ENCODE measurements around the gene NANOS3. TPM values are rescaled to one million over a fixed set of nuclear protein-coding genes. Genes with fewer than 3 reads are reported as not detected.

Gene NANOS3
- total RNA-seq, 1 donor from 2014 or later, result 10.5 TPM

DNA sequence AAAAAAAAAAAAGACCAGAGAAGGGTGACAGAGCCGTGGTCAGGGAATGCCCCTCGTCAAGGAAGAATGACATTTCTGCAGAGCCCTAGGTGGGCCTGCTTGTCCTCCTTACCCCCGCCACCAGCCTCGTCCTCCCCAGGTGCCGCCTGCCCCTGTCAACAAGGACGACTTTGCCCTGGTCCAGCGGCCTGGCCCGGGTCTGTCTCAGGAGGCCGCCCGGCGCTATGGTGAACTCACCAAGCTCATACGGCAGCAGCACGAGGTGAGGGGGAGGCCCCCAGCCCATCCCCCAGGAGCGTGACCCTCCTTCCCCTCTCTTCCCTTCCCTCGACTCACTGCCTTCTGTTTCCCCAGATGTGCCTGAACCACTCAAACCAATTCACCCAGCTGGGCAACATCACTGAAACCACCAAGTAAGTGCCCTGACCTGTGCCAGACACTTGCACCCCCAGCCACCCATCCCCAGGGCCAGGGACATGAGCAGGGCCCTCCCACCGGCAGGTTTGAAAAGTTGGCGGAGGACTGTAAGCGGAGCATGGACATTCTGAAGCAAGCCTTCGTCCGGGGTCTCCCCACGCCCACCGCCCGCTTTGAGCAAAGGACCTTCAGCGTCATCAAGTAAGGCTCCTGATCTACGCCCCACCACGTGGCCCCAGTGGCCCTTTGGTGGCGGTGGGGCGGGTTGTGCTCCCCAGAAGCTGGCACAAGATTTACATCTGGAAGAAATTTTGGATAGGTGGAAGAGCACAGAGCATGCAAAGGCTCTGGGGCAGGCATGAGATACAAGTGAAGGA lies 46.5 kb downstream of the NANOS3 start:
- Mint-ChIP-seq H3K27ac (peak overlapping the region; percentile 63), H3K4me3 (ENCODE audit: low read depth) (no peak overlapping the region), H3K27me3 (no peaks in the 10 kb centered on the region), H3K9me3 (ENCODE audit: low read depth) (no peaks in the 10 kb centered on the region), H3K36me3 (ENCODE audit: insufficient read depth) (peaks cover 47% of the 10 kb centered on the region), H3K4me1 (ENCODE audit: low read depth) (no peaks in the 10 kb centered on the region)
- DNase-seq (ENCODE audit: low spot score, unreplicated experiment), result no peak
- no peak for TF ChIP-seq CTCF (IDR thresholded peaks at IDR 0.05; ENCODE audit: unreplicated experiment)

GRCh38 chr19:13926010-13926409 lies 49.1 kb downstream of the NANOS3 start:
- no peak for TF ChIP-seq CTCF (IDR thresholded peaks at IDR 0.05; ENCODE audit: unreplicated experiment)
- H3K4me1 Mint-ChIP-seq (ENCODE audit: low read depth), result no peaks in the 10 kb centered on the region
- H3K27me3 Mint-ChIP-seq, result no peaks in the 10 kb centered on the region
- H3K36me3 Mint-ChIP-seq (ENCODE audit: insufficient read depth), result peaks cover 35% of the 10 kb centered on the region
- no peak overlapping the region for H3K4me3 Mint-ChIP-seq (ENCODE audit: low read depth)
- no peak for DNase-seq (ENCODE audit: low spot score, unreplicated experiment)
- no peak overlapping the region for H3K27ac Mint-ChIP-seq
- H3K9me3 Mint-ChIP-seq (ENCODE audit: low read depth), result no peaks in the 10 kb centered on the region

DNA sequence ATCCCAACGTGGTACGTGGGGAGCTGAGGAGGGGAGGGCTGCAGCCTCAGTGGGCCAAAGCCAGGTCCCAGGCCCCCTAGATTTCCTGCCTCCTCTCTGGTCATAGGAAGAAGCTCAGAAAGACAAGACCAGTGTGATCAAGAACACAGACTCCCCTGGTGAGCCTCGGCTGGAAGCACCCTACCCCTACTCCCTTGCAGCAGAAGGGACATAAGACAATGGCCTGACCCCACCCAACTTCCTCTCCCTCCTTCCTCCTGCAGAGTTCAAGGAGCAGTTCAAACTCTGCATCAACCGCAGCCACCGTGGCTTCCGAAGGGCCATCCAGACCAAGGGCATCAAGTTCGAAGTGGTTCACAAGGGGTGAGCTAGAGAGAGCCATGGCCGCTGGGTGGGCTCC lies 49.8 kb downstream of the NANOS3 start:
- DNase-seq (ENCODE audit: low spot score, unreplicated experiment), result no peak
- Mint-ChIP-seq H3K4me3 (ENCODE audit: low read depth) (no peak overlapping the region), H3K27ac (no peak overlapping the region), H3K36me3 (ENCODE audit: insufficient read depth) (peaks cover 28% of the 10 kb centered on the region), H3K4me1 (ENCODE audit: low read depth) (no peaks in the 10 kb centered on the region), H3K9me3 (ENCODE audit: low read depth) (no peaks in the 10 kb centered on the region), H3K27me3 (no peaks in the 10 kb centered on the region)
- TF ChIP-seq CTCF (IDR thresholded peaks at IDR 0.05; ENCODE audit: unreplicated experiment), result no peak

- Mint-ChIP-seq H3K27ac (no peak overlapping the region), H3K36me3 (ENCODE audit: insufficient read depth) (peaks cover 20% of the 10 kb centered on the region), H3K27me3 (peaks cover 4% of the 10 kb centered on the region)
These were observed 52.4 kb downstream of the NANOS3 start for GRCh38 chr19:13929340-13929739.

GRCh38 chr19:13929956-13930355 lies 53.0 kb downstream of the NANOS3 start:
- no peak for TF ChIP-seq CTCF (IDR thresholded peaks at IDR 0.05; ENCODE audit: unreplicated experiment)
- peaks cover 2% of the 10 kb centered on the region for H3K4me1 Mint-ChIP-seq (ENCODE audit: low read depth)
- H3K27ac Mint-ChIP-seq, result no peak overlapping the region
- no peak overlapping the region for H3K4me3 Mint-ChIP-seq (ENCODE audit: low read depth)
- H3K9me3 Mint-ChIP-seq (ENCODE audit: low read depth), result no peaks in the 10 kb centered on the region
- H3K36me3 Mint-ChIP-seq (ENCODE audit: insufficient read depth), result peaks cover 17% of the 10 kb centered on the region
- no peak for DNase-seq (ENCODE audit: low spot score, unreplicated experiment)
- peaks cover 11% of the 10 kb centered on the region for H3K27me3 Mint-ChIP-seq

More at GRCh38 chr19:13929340-13929739, 52.4 kb downstream of the NANOS3 start:
- TF ChIP-seq CTCF (IDR thresholded peaks at IDR 0.05; ENCODE audit: unreplicated experiment), result no peak
- Mint-ChIP-seq H3K9me3 (ENCODE audit: low read depth) (no peaks in the 10 kb centered on the region), H3K4me3 (ENCODE audit: low read depth) (no peak overlapping the region), H3K4me1 (ENCODE audit: low read depth) (peaks cover 2% of the 10 kb centered on the region)
- no peak for DNase-seq (ENCODE audit: low spot score, unreplicated experiment)

Small RNAs within 50 kb of the gene (microRNA-seq; reads per million reads assigned to microRNA genes)
- gene MIR181C (ENCODE audit: borderline number of aligned reads, unreplicated experiment) (3,346 reads per million, percentile 86 among the genes with 10 or more reads in this experiment), gene MIR181D (ENCODE audit: borderline number of aligned reads, unreplicated experiment) (1,783 reads per million, percentile 83 among the genes with 10 or more reads in this experiment)

Other genes with a start within 250 kb of the NANOS3 start
- 20.3 and 23.0 TPM in 2 replicates for gene MRI1, start 112.6 kb upstream of the NANOS3 start, total RNA-seq
- gene C19orf53, start 102.7 kb upstream of the NANOS3 start, total RNA-seq, result 78.4 and 90.1 TPM in 2 replicates
- gene ZSWIM4, start 81.7 kb upstream of the NANOS3 start, total RNA-seq, result 30.9 and 34.6 TPM in 2 replicates
- gene BRME1, start 29.0 kb downstream of the NANOS3 start, total RNA-seq, result 6.1 and 8.9 TPM in 2 replicates
- gene CC2D1A, start 29.1 kb downstream of the NANOS3 start, total RNA-seq, result 69.4 and 74.0 TPM in 2 replicates
- gene PODNL1, start 61.3 kb downstream of the NANOS3 start, total RNA-seq, result not detected in 2 replicates
- gene DCAF15, start 75.4 kb downstream of the NANOS3 start, total RNA-seq, result 57.3 and 65.5 TPM in 2 replicates
- gene RFX1, start 129.2 kb downstream of the NANOS3 start, total RNA-seq, result 26.5 and 30.6 TPM in 2 replicates
- not detected in 2 replicates for gene RLN3, start 151.0 kb downstream of the NANOS3 start, total RNA-seq
- gene IL27RA, start 154.6 kb downstream of the NANOS3 start, total RNA-seq, result 3.4 and 3.7 TPM in 2 replicates
- 5.7 and 7.7 TPM in 2 replicates for gene PALM3, start 184.9 kb downstream of the NANOS3 start, total RNA-seq
- gene MISP3, start 195.7 kb downstream of the NANOS3 start, total RNA-seq, result 3.0 and 3.5 TPM in 2 replicates
- gene C19orf67, start 208.6 kb downstream of the NANOS3 start, total RNA-seq, result 0.43 TPM in 1 of 2 replicates, not detected in the other
- 64.7 and 72.4 TPM in 2 replicates for gene SAMD1, start 213.6 kb downstream of the NANOS3 start, total RNA-seq
- 87.4 and 92.1 TPM in 2 replicates for gene PRKACA, start 240.6 kb downstream of the NANOS3 start, total RNA-seq

Measured in progenitor cell of endocrine pancreas (in vitro differentiated cells).